GM12865 (cell line): ENCODE results near the gene BCAN.
A peak's percentile ranks its signal among the peaks of the same experiment; 100 is the strongest.

Experiments
- DNase-seq: peaks from one replicate; pipeline ENCODE4 v3.0.0; 2010; ENCODE audit warnings: low read depth
- H3K4me3 ChIP-seq: 2 replicates; pipeline ENCODE4 v1.5.1; 2011; ENCODE audit warnings: mild to moderate bottlenecking, low read depth, low read length, control low read depth
- CTCF ChIP-seq: IDR thresholded peaks from 2 replicates; pipeline ENCODE4 v1.5.1; 2011; ENCODE audit warnings: low read length, control low read depth, low read depth, inconsistent platforms; ENCODE audit not compliant: insufficient read depth; ENCODE audit errors: missing control alignments

The BCAN gene

GRCh38 chr1:156703336-156703735, 61.4 kb downstream of the BCAN start:
- TF ChIP-seq CTCF: no peak
- H3K4me3 ChIP-seq: no peak overlapping the region
- no peak for DNase-seq

GRCh38 chr1:156703741-156704140, 61.8 kb downstream of the BCAN start:
- DNase-seq: no peak
- TF ChIP-seq CTCF: no peak
- no peak overlapping the region for H3K4me3 ChIP-seq

- no peak for DNase-seq
- no peak for TF ChIP-seq CTCF
- no peak overlapping the region for H3K4me3 ChIP-seq
Observed at GRCh38 chr1:156704166-156704711, 62.3 kb downstream of the BCAN start.

GRCh38 chr1:156704930-156705320, 63.0 kb downstream of the BCAN start:
- DNase-seq: no peak
- H3K4me3 ChIP-seq: no peak overlapping the region
- no peak for TF ChIP-seq CTCF

- TF ChIP-seq CTCF: no peak
- H3K4me3 ChIP-seq: peak within 1 kb of the TSS; percentile 50
- no peak for DNase-seq
Observed at GRCh38 chr1:156705321-156705917, 63.5 kb downstream of the BCAN start, which contains the start of gene CRABP2. Gene CRABP2 (minus strand): TSS chr1:156705583. CDS start chr1:156705446, 137 bp downstream.

GRCh38 chr1:156705918-156706656, 64.2 kb downstream of the BCAN start:
- peak; percentile 77 for TF ChIP-seq CTCF
- H3K4me3 ChIP-seq: peak overlapping the region; percentile 50
- DNase-seq: peak; percentile 54
